Keratinocyte (primary cell): ENCODE data around the gene KIZ. TPM values are rescaled to one million over a fixed set of nuclear protein-coding genes. Genes with fewer than 3 reads are reported as not detected.

Experiments used
- DNase-seq: peaks from one replicate; pipeline ENCODE4 v3.0.0-alpha.2; 2011; ENCODE audit warnings: low read depth, missing footprints, low spot score
- FAIRE-seq: peaks from 2 replicates; lab custom pipeline; 2011; peaks lifted over from hg19 to GRCh38; lab: Jason Lieb, UNC
- H2AFZ ChIP-seq: 2 replicates; pipeline ENCODE4 v1.6.0; 2012; ENCODE audit warnings: low read length, control low read depth, inconsistent platforms; ENCODE audit not compliant: control insufficient read depth
- H3K27ac ChIP-seq: 2 replicates; pipeline ENCODE4 v1.5.1; 2011; ENCODE audit warnings: low read length; ENCODE audit not compliant: control insufficient read depth, insufficient read depth
- H3K27me3 ChIP-seq: 3 replicates; pipeline ENCODE4 v1.6.0; 2011; ENCODE audit warnings: low read length; ENCODE audit not compliant: control insufficient read depth, insufficient read depth; ENCODE audit errors: extremely low read depth
- H3K36me3 ChIP-seq, 2 experiments: 2 replicates in 1 of 2; 3 replicates in 1 of 2; pipeline ENCODE4 v1.5.1; 2011; ENCODE audit warnings: low read length in 2 of 2, mild to moderate bottlenecking in 1 of 2; ENCODE audit not compliant: control insufficient read depth in 2 of 2, insufficient read depth in 2 of 2; ENCODE audit errors: extremely low read depth in 1 of 2
- H3K4me1 ChIP-seq: 3 replicates; pipeline ENCODE4 v1.5.1; 2011; ENCODE audit warnings: low read length; ENCODE audit not compliant: control insufficient read depth, insufficient read depth; ENCODE audit errors: extremely low read depth
- H3K4me2 ChIP-seq: 3 replicates; pipeline ENCODE4 v1.6.0; 2011; ENCODE audit warnings: low read depth, low read length; ENCODE audit not compliant: control insufficient read depth, insufficient read depth; ENCODE audit errors: extremely low read depth
- H3K4me3 ChIP-seq, 3 experiments: fragments of 200-600 bp in 1 of 3; sonication (generic) in 1 of 3; 2 replicates in 2 of 3; 3 replicates in 1 of 3; pipeline ENCODE4 v1.5.1; 2011 to 2016; ENCODE audit warnings: low read length in 3 of 3, mild to moderate bottlenecking in 3 of 3, control low read depth in 2 of 3, inconsistent platforms in 1 of 3, low read depth in 1 of 3, mixed read lengths in 1 of 3, mixed run types in 1 of 3, moderate library complexity in 1 of 3; ENCODE audit not compliant: control insufficient read depth in 2 of 3, insufficient read depth in 2 of 3; ENCODE audit errors: extremely low read depth in 1 of 3
- H3K79me2 ChIP-seq: 2 replicates; pipeline ENCODE4 v1.6.0; 2012; ENCODE audit warnings: low read length; ENCODE audit not compliant: control insufficient read depth, insufficient read depth
- H3K9ac ChIP-seq: 3 replicates; pipeline ENCODE4 v1.6.0; 2011; ENCODE audit warnings: low read length; ENCODE audit not compliant: control insufficient read depth, insufficient read depth; ENCODE audit errors: extremely low read depth
- H3K9me1 ChIP-seq: 3 replicates; pipeline ENCODE4 v1.6.0; 2011; ENCODE audit warnings: low read length; ENCODE audit not compliant: control insufficient read depth, insufficient read depth; ENCODE audit errors: extremely low read depth
- H3K9me3 ChIP-seq: 2 replicates; pipeline ENCODE4 v1.5.1; 2012; ENCODE audit warnings: low read depth, low read length; ENCODE audit not compliant: control insufficient read depth
- H4K20me1 ChIP-seq: 3 replicates; pipeline ENCODE4 v1.6.0; 2011; ENCODE audit warnings: low read length; ENCODE audit not compliant: control insufficient read depth, insufficient read depth; ENCODE audit errors: extremely low read depth
- EZH2 ChIP-seq: IDR thresholded peaks from one replicate; pipeline ENCODE4 v1.6.1; 2012; ENCODE audit warnings: inconsistent platforms, mild to moderate bottlenecking, low read length, moderate library complexity
- dilution Hi-C: fragments of 300-500 bp; cut with MboI; formaldehyde crosslinking; loops from one replicate; pipeline ENCODE4 v1.7.0; 2020; ENCODE audit warnings: low sequenced_read_pairs; ENCODE audit not compliant: extremely low pct_ligation_motif_present
- polyA plus RNA-seq, 5 experiments: library from polyadenylated mRNA; depleted of rRNA in 3 of 5; stranded (reverse) in 3 of 5; stranded (forward) in 1 of 5; unstranded in 1 of 5; fragments of >200 nt; gene quantifications; 1 replicate in 1 of 5; 2 replicates in 3 of 5; 3 replicates in 1 of 5; pipeline versions ENCODE4 v1.2.1 to v1.2.3, GENCODE V29; 2011 to 2012; ENCODE audit warnings: missing spikeins in 2 of 5, low read depth in 1 of 5, low replicate concordance in 1 of 5
- TF ChIP-seq, protein P1 (sequence below), 3 experiments: IDR thresholded peaks in 1 of 3; conservative IDR thresholded peaks in 1 of 3; optimal IDR thresholded peaks in 1 of 3; 2 replicates in 2 of 3; 3 replicates in 1 of 3; pipeline versions ENCODE3 to v1.5.1; 2011; ENCODE audit warnings: low read length in 3 of 3, mild to moderate bottlenecking in 3 of 3, moderate library complexity in 2 of 3, control low read depth in 1 of 3, inconsistent platforms in 1 of 3; ENCODE audit not compliant: insufficient read depth in 2 of 3; ENCODE audit errors: extremely low read depth in 1 of 3

KIZ gene
- polyA plus RNA-seq, 1 donor (not counting 4 experiments of a cell fraction or from before 2014, with no cell fraction given) = 21.3 TPM

- Histone ChIP-seq H3K36me3 (no peaks in the 10 kb centered on the region), H3K9me1 (no peaks in the 10 kb centered on the region), H3K27ac (no peak overlapping the region), H3K9ac (no peak overlapping the region), H3K27me3 (peaks cover 1% of the 10 kb centered on the region), H3K9me3 (no peaks in the 10 kb centered on the region), H2AFZ (no peak overlapping the region), H3K79me2 (peaks cover 2% of the 10 kb centered on the region), H3K4me2 (no peak overlapping the region), H3K4me3 (no peak overlapping the region), H3K4me1 (peaks cover 10% of the 10 kb centered on the region), H4K20me1 (no peaks in the 10 kb centered on the region)
- no peak for TF ChIP-seq EZH2
- TF ChIP-seq, protein P1, sequence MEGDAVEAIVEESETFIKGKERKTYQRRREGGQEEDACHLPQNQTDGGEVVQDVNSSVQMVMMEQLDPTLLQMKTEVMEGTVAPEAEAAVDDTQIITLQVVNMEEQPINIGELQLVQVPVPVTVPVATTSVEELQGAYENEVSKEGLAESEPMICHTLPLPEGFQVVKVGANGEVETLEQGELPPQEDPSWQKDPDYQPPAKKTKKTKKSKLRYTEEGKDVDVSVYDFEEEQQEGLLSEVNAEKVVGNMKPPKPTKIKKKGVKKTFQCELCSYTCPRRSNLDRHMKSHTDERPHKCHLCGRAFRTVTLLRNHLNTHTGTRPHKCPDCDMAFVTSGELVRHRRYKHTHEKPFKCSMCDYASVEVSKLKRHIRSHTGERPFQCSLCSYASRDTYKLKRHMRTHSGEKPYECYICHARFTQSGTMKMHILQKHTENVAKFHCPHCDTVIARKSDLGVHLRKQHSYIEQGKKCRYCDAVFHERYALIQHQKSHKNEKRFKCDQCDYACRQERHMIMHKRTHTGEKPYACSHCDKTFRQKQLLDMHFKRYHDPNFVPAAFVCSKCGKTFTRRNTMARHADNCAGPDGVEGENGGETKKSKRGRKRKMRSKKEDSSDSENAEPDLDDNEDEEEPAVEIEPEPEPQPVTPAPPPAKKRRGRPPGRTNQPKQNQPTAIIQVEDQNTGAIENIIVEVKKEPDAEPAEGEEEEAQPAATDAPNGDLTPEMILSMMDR (optimal IDR thresholded peaks at IDR 0.05 in 1 of 3, IDR thresholded peaks at IDR 0.05 in 1 of 3, conservative IDR thresholded peaks at IDR 0.05 in 1 of 3; ENCODE audit: extremely low read depth in 1 of 3, insufficient read depth in 2 of 3, low read length in 3 of 3) = no peak
- no peak for FAIRE-seq
- no peak for DNase-seq
- dilution Hi-C loops = no loop called here
Measured at GRCh38 chr20:21124190-21124589, 1.7 kb upstream of the KIZ start.

DNA sequence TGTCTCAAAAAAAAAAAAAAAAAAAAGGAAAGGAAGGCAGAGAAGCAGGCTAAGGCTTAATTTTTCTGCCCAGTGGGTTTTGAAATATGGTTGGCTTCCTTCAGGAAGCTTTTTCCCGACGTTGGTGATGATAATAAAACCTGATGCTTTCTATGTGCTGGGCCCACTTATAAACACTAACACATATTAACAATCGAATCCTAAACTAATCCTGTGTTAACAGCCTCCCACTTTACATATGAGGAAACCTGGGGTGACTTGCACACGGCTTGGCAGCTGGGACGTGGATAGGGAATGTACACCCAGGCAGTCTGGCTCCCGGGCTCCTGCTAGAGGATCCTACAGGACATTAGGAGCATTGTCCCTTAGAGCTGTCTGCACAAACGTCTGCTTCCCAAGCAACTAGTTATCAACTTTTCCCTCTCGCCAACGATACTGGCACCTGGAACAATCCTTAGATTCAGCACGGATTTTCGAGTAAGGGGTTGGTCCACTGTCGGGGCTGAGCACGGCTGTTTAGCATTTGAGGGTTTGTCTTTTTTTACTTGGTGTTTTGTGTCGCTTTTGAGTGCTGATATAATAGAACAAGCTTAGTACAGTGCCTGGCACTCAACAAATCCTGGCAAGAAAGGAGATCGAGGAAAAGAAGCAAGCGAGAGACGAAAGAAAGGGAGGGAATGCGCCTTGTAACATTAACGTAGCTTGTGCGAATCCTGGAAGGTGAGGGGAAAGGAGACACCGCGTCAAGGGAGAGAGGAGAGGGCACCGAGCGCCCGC is 622 bp upstream of the KIZ start:
- peak overlapping the region; percentile 83 to 97 (median 86) for H3K4me3 ChIP-seq
- peak; percentile 5 for DNase-seq
- no peaks in the 10 kb centered on the region for H3K36me3 ChIP-seq
- dilution Hi-C loops = no loop called here
- no peaks in the 10 kb centered on the region for H3K9me3 ChIP-seq
- peak overlapping the region; percentile 100 for H2AFZ ChIP-seq
- peaks cover 10% of the 10 kb centered on the region for H3K4me1 ChIP-seq
- H3K4me2 ChIP-seq = peak overlapping the region; percentile 98
- FAIRE-seq = peak; percentile 81
- TF ChIP-seq, protein P1 (optimal IDR thresholded peaks at IDR 0.05 in 1 of 3, IDR thresholded peaks at IDR 0.05 in 1 of 3, conservative IDR thresholded peaks at IDR 0.05 in 1 of 3; ENCODE audit: extremely low read depth in 1 of 3, insufficient read depth in 2 of 3, low read length in 3 of 3) = peak; percentile 13 to 26 (median 15)
- TF ChIP-seq EZH2 = no peak
- H3K27me3 ChIP-seq = no peaks in the 10 kb centered on the region
- H3K9me1 ChIP-seq = no peaks in the 10 kb centered on the region
- peaks cover 2% of the 10 kb centered on the region for H3K79me2 ChIP-seq
- no peaks in the 10 kb centered on the region for H4K20me1 ChIP-seq
- H3K9ac ChIP-seq = peak overlapping the region; percentile 72
- peak overlapping the region; percentile 44 for H3K27ac ChIP-seq
